MV-4-11 (cell line): ENCODE measurements around the gene VIT.
"Not testable (repeated sequence)": the region's sequence is repeated elsewhere in the genome, so short reads cannot be mapped to it uniquely, and the experiment has no call there.

ENCODE experiments used
- DNase-seq: peaks from one replicate; lab custom pipeline; 2025; lab: John Stamatoyannopoulos, UW

The VIT gene

GRCh38 chr2:36807223-36807886 lies 110.8 kb downstream of the VIT start:
- DNase-seq: no peak

- DNase-seq: no peak
Observed at GRCh38 chr2:36808386-36809068, 112.0 kb downstream of the VIT start.

- no peak for DNase-seq
Observed at GRCh38 chr2:36809069-36809445, 112.5 kb downstream of the VIT start.

GRCh38 chr2:36811071-36811470 lies 114.6 kb downstream of the VIT start:
- no peak for DNase-seq

GRCh38 chr2:36812196-36812595 lies 115.7 kb downstream of the VIT start:
- no peak for DNase-seq

- DNase-seq: no peak
Observed at GRCh38 chr2:36818542-36818941, 122.0 kb downstream of the VIT start.

GRCh38 chr2:36819095-36819711 lies 122.7 kb downstream of the VIT start:
- no peak for DNase-seq

GRCh38 chr2:36820942-36821605 lies 124.6 kb downstream of the VIT start:
- DNase-seq: no peak

- DNase-seq: no peak
Observed at GRCh38 chr2:36823862-36824261, 127.4 kb downstream of the VIT start.

GRCh38 chr2:36824273-36824672 lies 127.8 kb downstream of the VIT start:
- no peak for DNase-seq

GRCh38 chr2:36824683-36825082 lies 128.2 kb downstream of the VIT start:
- DNase-seq: not testable (repeated sequence)

- DNase-seq: no peak
Observed at GRCh38 chr2:36831185-36831584, 134.7 kb downstream of the VIT start.

- no peak for DNase-seq
Observed at GRCh38 chr2:36834203-36834602, 137.7 kb downstream of the VIT start.

GRCh38 chr2:36834731-36835524 lies 138.4 kb downstream of the VIT start:
- DNase-seq: no peak

- no peak for DNase-seq
Observed at GRCh38 chr2:36839976-36840617, 143.6 kb downstream of the VIT start.

- DNase-seq: no peak
Observed at GRCh38 chr2:36843838-36844237, 147.3 kb downstream of the VIT start.

- no peak for DNase-seq
Observed at GRCh38 chr2:36849265-36849664, 152.8 kb downstream of the VIT start.

GRCh38 chr2:36854241-36854640 lies 157.7 kb downstream of the VIT start:
- DNase-seq: no peak

GRCh38 chr2:36855429-36855828 lies 158.9 kb downstream of the VIT start:
- no peak for DNase-seq

- no peak for DNase-seq
Observed at GRCh38 chr2:36857713-36858112, 161.2 kb downstream of the VIT start.

GRCh38 chr2:36858551-36859365 lies 162.3 kb downstream of the VIT start:
- DNase-seq: no peak
